ENCODE results near the gene LRCH1. TPM values are rescaled to one million over a fixed set of nuclear protein-coding genes. Genes with fewer than 3 reads are reported as not detected.

LRCH1 gene
- polyA plus RNA-seq, 3 donors: 30.4 to 37.4 (median 34.1) TPM

DNA sequence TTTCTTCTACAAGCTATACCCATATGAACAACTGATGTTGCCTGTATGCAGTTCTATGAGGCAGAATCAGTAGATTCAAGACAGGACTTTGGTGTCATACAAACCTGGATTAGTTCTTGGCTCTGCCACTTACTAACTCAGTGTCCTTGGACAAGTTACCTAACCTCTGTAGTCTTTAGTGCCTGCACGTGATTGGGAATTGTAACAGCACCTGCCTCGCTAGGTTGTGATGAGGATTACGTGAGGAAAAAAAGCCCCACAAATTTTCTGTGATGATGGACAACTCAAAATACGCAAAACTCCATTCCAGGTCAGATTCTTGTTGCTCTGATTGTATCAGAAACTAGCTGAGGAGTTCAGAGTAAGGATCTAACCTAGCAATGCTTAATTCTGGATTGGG is 89.3 kb downstream of the LRCH1 start:
- no peak for DNase-seq (ENCODE audit: extremely low read depth in 1 of 11, low read depth in 9 of 11, low spot score in 4 of 11)

- DNase-seq (ENCODE audit: extremely low read depth in 1 of 11, low read depth in 9 of 11, low spot score in 4 of 11): no peak
Measured at GRCh38 chr13:46643165-46643777, 90.3 kb downstream of the LRCH1 start.

- DNase-seq (ENCODE audit: extremely low read depth in 1 of 11, low read depth in 9 of 11, low spot score in 4 of 11): no peak
Measured at GRCh38 chr13:46644816-46645215, 91.8 kb downstream of the LRCH1 start.

GRCh38 chr13:46647512-46648065 is 94.6 kb downstream of the LRCH1 start:
- DNase-seq (ENCODE audit: extremely low read depth in 1 of 11, low read depth in 9 of 11, low spot score in 4 of 11): no peak

DNA sequence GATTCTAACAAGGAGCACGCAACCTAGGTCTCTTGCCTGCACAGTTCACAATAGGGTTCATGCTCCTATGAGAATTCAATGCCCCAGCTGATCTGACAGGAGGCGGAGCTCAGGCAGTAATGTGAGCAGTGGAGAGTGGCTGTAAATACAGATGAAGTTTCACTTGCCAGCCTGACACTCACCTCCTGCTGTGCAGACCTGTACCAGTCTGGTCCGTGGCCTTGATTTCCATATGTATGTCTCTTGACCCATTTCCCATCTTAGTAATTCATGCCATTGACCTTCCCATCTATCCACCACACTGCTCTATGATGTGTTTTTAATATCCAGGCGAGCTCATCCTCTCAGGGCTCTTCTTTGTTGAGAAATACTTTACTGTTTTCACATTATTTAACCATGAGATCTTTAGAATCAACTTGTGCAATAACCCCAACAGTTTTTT is 95.2 kb downstream of the LRCH1 start:
- no peak for DNase-seq (ENCODE audit: extremely low read depth in 1 of 11, low read depth in 9 of 11, low spot score in 4 of 11)

GRCh38 chr13:46649816-46650215 is 96.8 kb downstream of the LRCH1 start:
- DNase-seq (ENCODE audit: extremely low read depth in 1 of 11, low read depth in 9 of 11, low spot score in 4 of 11): no peak

DNA sequence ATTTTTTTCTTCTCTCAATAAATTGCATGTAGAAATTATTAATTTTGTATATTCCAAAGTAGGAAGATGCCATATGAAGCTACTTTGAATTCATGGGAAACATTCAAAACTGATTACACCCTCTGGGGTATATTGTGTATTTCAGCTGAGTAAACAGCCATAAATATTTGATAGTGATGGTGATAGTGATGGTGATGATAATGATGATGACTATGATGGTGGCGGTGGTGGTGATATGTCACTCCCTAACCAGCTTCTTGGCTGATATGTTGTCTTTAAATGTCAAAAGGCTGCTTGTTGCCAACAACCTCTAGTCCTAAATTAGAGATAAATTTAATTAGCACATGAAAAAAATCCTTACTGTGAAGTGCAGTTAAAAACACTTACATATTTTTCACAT is 102.0 kb downstream of the LRCH1 start:
- DNase-seq (ENCODE audit: extremely low read depth in 1 of 11, low read depth in 9 of 11, low spot score in 4 of 11): no peak

GRCh38 chr13:46655377-46656180 is 102.6 kb downstream of the LRCH1 start:
- no peak for DNase-seq (ENCODE audit: extremely low read depth in 1 of 11, low read depth in 9 of 11, low spot score in 4 of 11)

DNA sequence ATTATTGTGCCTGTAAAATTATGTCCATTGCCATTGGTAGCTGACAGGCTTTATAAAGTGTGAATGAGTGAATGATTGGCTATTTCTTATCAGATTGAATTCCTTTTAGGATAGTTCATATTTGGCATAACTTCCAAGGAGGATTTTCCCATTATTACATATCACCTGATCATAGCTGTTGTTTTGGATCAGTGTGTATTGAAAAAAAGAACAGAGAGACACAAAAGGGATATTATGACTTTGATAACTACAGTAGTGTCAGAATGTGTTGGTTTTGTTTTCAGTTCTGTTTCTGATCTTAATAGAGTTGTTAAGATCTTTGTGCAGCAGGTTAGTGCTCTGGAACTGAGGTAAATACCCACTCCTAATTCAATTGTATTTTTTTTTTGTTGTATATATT is 103.8 kb downstream of the LRCH1 start:
- DNase-seq (ENCODE audit: extremely low read depth in 1 of 11, low read depth in 9 of 11, low spot score in 4 of 11): no peak

- DNase-seq (ENCODE audit: extremely low read depth in 1 of 11, low read depth in 9 of 11, low spot score in 4 of 11): no peak
Measured at GRCh38 chr13:46659413-46660065, 106.6 kb downstream of the LRCH1 start.

GRCh38 chr13:46660416-46660815 is 107.4 kb downstream of the LRCH1 start:
- DNase-seq (ENCODE audit: extremely low read depth in 1 of 11, low read depth in 9 of 11, low spot score in 4 of 11): no peak

DNA sequence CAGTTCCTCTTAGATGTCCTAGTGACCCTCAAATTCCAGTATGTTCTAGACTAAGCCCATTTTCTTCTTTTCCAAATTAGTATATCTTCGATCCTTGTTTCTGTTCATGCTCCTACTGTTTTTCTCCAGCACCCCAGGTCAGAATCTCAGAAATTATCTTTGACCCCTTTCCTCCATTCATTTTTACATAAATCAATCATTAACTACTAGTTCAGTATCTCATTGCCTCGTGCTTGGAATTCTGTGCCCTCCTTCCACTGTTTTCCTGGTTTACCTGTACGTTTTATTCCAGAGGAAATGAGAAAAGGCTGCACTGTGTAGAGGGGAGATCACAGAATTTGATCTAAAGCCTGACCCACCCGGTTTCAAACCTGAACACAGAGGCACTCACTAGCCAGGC is 107.9 kb downstream of the LRCH1 start:
- DNase-seq (ENCODE audit: extremely low read depth in 1 of 11, low read depth in 9 of 11, low spot score in 4 of 11): no peak

DNA sequence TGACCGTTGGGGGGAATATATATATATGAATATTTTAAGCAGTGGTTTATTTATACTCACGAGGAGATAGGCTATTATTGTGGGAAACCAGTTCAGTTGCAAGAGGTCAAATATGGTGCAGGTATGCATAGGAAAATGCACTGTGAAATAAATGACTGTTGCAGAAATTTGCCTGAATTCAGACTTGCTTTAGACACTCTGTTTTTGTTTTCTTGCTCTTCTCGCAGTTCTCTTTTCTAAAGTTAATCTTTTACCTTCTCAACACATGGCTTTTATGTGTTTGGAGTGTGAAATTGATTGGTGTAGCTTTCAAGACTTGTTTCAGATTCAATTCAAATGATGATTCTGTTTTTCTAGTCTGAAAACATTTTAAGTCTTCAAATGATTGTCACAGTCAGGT is 109.7 kb downstream of the LRCH1 start:
- no peak for DNase-seq (ENCODE audit: extremely low read depth in 1 of 11, low read depth in 9 of 11, low spot score in 4 of 11)

DNA sequence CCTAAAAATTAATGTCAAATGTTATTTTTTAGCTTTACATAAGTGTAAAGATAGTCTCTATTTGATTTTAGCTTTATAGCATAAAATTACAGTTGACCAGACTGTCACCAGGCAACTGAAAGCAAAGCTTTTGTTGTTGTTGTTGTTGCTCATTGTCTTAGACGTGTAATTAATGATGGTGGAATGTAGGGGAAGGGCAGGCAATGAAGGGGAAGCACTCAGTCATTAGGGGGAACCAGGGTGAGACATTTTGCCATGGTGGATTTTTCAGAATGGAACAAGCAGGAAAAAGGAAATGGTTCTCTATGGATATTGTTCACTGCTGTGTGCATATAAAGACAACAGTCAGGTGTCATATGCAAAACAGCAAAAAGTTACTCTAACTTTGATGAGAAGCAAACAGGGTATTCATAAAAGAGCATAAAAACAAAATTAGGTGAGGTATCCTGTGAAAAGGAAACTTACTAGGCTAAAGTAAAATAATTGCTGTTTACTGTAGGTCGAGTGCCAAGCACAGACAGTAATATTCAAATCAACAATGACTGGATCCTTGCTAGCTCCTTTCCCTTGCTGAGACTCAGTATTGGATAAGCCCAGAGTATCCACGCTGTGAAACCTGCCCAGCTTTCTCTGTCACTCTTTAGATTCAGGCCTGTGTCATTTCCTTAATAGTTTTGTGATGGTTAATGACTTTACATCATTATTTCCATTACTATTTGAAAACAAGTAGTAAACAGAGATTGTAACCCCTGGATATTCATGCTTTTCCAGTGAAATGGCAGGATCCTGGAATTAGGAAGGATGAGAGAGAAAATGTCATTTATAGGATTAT is 110.5 kb downstream of the LRCH1 start:
- no peak for DNase-seq (ENCODE audit: extremely low read depth in 1 of 11, low read depth in 9 of 11, low spot score in 4 of 11)

DNA sequence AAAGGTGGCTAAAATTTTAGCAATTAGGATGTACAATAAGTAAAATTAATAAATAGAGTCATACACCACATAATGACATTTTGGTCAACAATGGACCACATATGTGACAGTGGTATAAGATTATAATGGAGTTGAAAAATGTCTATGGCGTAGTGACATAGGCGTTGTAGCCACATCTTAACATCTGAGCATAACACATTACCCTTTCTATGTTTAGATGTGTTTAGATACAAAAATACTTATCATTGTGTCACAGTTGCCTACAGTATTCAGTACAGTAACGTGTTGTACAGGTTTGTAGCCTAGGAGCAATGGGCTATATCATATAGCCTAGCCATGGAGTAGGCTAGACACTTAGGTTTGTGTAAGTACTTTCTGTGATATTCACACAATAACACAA is 111.2 kb downstream of the LRCH1 start:
- DNase-seq (ENCODE audit: extremely low read depth in 1 of 11, low read depth in 9 of 11, low spot score in 4 of 11): no peak

GRCh38 chr13:46665248-46665632 is 112.3 kb downstream of the LRCH1 start:
- DNase-seq (ENCODE audit: extremely low read depth in 1 of 11, low read depth in 9 of 11, low spot score in 4 of 11): no peak

- DNase-seq (ENCODE audit: extremely low read depth in 1 of 11, low read depth in 9 of 11, low spot score in 4 of 11): no peak
Measured at GRCh38 chr13:46665633-46666482, 112.9 kb downstream of the LRCH1 start.

GRCh38 chr13:46666727-46667456 is 113.9 kb downstream of the LRCH1 start:
- no peak for DNase-seq (ENCODE audit: extremely low read depth in 1 of 11, low read depth in 9 of 11, low spot score in 4 of 11)
